GM21786 (cell line): ENCODE data around the gene SEC22A.

Experiments used
- ATAC-seq: cut with Tn5 transposase; IDR thresholded peaks from one replicate; pipeline ENCODE4 v1.9.1; 2021; ENCODE audit not compliant: unreplicated experiment

Gene SEC22A, protein sequence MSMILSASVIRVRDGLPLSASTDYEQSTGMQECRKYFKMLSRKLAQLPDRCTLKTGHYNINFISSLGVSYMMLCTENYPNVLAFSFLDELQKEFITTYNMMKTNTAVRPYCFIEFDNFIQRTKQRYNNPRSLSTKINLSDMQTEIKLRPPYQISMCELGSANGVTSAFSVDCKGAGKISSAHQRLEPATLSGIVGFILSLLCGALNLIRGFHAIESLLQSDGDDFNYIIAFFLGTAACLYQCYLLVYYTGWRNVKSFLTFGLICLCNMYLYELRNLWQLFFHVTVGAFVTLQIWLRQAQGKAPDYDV

DNA sequence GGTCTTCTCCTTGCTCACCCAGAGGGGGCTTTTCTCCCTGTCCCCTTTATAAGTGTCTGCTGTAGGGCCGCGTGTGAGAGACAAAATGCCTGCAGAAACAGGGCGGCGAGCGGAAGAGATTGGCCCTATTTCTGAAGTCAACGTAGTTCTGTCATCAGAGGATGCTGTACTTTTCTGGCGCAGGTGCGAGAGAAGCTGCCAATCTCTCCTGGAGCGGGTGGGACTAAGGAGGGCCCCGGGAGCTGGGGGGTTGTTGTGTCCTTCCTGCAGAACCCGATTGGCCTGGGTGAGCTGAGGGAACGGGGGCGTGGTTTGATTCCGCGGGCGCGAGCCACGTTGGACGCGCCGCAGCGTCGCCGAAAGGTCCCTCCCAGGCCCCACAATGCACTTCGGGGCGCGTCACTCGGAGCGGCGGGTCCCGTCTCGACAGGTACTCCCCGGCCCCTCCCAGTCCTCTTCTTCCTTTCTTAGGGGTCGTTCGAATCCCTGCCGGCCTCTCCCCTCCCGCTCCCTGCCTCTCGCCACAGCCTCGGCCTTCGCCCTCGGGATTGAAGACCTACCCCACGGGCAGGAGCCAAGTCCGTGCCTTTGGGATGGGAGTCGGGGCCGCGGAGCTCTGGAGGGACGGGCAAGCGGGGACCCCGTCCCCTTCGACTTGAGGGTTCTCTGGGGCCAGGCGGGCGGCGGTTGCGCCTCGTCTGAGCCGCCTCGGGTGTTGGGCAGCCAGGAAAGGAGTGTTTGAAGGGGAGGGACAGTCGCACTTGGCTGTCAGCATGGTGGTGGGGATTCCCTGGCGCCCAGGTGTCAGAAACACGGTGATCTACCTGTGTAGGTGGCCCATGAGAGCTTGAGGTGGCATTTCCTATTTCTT lies at the start of gene SEC22A:
TSS of gene SEC22A (plus strand) at position 387 of the 871 bp plus-strand sequence. CDS start 7,275 bp downstream, outside the sequence.
- ATAC-seq: peak; percentile 97

DNA sequence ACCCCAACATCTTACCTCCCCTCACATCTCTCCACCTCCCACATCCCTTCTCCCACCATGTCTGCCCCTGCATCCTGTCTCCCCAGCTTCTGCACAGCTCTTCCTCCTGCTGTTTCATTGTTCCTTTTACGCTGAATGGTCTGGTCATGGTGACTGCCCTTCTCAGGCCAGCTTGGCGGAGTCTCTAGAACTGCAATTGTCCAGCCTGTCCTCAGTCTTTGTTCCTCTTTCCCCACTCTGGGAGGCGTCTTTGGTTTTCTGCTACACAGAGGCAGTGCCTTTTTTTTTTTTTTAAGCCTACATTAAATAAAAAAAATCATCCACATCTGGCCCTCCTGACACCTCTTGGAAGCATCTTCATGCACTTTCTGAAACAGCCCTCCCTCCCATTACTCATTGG lies 49.1 kb upstream of the SEC22A start:
- peak; percentile 37 for ATAC-seq

DNA sequence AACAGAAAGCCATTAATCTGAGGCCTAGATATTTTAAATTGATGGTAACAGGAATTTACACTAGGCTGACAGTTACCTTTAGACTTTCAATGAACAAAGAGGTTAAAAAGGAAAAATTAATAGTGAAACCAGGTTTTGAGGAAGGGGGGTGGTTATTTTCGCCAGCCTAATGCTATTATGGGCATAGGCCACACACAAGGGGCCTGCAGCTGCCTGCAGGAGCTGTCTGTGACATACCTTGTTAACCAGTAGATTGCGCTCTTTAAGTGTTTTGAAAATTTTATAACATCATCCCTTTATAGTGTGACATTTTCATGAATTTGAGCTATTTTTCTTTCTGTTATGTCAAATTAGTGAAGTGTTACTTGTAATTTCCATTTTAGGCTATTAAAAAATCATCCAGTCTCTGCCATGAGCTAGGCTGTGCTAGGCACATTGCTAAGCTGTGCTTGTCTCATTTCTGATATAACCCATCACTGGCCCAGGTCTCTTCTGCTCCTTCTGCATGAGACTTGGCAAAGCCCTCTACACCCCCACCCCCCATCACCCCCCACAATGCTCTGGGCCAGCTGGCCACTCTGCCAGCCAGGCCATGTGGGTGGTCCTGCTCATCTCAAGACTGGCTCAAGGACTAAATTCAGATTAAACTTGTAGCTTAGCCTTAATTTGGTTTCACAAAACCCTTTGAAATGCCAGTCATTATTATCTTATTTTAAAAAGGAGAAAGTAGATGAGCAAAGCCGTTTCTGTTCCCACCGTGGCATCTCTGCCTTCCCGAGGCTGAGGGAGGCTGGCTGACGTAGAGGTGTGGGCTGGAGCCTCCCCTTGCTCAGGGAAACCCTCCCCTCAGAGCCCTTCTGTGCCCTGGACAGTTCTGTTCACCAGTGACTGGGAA lies 48.4 kb upstream of the SEC22A start:
- ATAC-seq: peak; percentile 64

DNA sequence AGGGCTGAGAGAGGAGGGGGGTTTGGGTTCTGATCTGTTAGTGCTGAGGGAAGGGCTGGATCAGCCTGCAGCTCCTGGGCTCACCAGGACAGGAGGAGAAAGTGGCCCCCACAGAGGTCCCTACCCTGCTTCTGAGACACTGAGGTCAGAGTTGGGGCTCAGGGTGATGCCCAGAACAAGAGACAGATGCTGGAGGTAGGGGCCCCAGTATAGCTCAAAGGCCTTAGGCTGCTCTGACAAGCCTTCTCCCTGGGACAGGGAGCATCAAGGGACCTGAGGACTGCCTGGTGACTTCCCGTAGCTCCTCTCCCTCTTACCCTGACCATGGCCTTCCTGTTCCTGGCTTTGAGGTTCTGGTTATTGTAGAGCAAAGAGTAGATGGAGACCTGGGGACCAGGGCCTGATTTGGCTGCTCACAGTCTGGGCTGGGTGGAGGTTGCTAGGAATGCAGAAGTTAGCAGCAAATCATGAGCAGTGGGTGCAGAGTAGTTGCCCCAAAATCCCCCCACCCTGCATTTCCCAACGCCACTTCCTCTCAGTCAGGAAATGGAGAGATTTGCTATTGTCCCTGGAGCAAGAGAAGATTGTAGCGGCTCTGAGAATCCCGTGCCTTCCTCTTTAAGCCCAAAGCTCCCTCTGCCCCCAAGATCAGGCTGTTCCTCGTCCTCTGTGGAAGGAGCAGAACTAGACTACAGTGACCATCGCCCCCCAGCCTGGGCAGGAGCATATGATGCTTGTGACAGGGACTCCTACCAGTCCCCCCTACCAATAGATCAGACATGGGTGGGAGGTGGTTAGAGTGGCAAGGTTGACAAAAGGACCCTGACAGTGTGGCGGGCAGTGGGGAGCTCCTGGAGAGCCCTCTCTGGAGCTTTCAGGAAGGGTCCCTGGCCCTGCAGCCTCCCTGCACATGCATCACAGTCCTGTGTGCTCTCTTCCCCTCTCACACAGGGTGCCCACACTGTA lies 47.4 kb upstream of the SEC22A start:
- no peak for ATAC-seq

DNA sequence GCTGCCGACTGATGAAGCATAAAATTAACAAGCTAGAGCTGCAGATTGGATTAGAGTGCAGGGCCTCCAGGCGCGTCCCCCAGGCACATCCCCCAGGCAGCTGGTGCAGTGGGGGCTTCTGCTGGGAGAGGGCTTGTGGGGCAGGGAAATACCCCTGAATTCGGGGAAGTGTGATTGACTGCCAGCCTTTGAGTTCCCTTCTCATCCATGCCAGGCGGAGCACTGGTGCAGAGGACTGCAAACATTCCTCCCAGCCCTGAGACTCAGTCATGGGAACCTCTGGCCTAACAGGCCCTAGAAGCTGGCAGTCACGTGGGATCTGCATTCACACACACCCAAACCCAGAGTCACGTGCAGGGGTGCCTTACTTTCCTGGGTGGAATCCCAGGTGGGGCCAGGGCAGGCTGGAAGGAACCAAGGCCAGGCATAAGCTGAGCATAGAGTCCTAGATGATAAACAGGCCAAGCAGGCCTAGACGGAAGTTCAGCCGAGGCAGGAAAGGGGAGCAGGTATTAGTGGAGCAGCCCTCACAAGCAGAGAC lies 46.2 kb upstream of the SEC22A start:
- no peak for ATAC-seq

DNA sequence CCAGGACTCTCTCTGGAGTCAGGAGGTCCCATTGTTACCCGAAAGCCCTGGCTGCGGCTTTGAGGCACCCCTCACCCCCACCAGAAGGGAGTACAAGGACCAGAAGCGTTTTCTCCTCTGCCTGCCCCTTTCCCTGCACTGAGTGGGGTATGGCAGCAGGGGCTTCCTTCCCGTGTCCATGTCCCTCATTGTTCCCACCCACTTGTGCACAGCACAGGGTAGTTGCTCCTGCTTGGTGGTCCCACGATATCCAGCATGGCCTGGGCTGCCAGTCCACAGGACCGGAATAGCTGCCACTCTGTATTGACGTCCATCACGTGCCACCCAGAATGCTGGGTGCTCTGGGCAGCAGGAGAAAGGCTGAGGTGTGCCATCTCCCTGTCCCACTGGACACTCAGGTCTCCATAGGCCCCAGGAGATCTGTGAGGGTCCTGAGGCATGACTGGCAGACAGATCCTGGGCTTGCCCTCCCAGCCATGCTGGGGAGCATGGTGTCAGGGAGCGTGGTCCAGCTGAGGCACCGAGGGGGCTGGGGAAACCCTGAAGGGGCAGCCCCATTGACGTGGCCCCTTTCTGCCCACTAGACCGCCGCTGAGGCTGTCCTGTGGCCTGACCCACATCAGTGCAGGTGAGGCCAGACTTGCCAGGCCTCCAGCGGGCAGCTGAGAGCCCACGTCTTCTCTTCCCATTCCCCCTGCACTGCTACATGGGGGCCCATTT lies 45.3 kb upstream of the SEC22A start:
- no peak for ATAC-seq

DNA sequence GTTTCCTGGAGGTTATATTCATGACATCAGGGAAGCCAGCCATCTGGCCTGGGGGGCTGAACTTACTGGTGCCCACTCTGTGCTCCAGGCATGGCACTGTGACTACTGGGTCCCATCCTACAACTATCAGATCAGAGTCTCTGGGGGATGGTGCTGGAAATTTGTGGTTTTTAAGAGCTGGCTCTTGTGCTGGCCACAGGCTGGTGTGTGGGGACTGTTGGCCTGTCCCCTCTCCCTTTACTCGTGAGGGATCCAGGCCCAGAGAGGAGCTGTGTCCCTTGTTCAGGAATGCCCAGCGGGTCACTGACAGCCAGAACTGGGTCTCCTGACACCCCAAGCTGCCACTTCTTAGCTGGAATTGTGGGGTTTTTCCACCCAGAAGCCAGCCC lies 44.5 kb upstream of the SEC22A start:
- no peak for ATAC-seq

DNA sequence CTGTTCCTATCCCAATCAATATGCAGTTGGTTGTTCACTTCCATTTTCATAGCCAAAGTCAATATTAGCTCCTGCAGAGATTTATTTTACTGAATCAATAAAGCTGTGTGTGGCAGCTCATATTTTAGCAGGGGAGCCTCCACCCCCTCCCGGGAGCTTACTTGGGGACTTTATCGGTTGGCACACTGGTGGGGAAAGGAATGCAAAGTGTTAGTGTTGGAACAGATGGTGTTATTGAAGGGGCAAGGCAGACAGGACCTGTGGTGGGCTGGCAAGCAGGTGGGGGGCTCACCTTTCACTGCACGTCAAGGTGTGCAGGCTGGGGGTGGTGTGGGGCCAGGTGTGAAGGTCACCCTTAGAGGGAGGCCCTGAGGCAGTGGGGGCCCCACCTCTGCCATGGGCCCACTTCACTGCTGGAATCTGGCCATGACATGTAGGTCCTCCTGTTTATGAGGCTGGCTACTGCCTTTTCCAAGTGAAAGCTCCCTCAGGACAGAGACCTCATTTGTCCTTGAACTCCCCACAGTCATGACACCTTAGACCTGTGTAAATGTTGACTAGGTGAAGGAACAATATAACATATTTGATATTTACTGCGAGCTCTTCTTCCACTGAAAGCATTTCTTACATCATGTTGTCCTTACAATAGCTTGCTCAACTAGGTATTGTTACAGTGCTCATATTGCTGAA lies 44.0 kb upstream of the SEC22A start:
- ATAC-seq: no peak

DNA sequence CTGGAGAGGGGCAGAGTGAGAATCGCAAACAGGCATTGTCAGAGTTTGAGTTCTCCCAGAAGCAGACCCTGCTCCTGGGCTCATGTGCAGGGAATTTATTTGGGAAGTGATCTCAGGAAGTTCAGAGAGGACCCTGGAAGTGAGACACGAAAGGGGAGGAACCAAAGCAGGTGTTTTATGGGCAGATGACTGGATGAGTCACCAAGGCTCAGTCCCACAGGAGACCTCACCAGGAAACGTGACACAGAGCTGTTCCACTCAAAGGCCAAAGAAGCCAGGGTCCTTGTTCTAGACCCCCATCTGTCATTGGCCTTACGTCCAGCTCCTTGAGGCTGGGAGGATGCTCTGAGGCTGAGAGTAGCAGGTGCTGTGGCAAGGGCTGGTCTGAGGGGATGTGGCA lies 43.4 kb upstream of the SEC22A start:
- ATAC-seq: no peak

DNA sequence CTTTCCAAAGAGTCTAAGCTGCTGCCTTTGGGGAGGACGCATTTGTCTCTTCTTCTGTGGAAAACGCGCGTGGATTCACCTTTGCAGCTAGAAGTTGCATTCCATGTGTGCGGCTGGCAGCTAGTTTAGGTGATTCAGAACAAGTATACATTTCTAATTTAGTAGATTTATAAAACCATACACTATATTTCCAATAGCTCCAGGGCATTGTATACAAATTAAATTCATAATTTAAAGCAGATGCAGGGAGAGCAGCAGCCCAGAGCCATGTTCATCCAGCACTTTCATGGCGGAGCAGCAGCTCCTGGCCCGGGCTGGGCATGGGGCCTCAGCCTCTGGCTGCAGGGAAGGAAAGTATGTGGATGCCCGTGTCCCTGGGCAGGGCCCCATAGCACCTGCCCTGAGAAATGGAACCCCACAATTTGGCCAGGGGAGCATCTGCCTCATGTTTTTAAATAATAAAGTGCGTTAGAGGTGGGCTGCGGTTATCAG lies 42.8 kb upstream of the SEC22A start:
- ATAC-seq: no peak

DNA sequence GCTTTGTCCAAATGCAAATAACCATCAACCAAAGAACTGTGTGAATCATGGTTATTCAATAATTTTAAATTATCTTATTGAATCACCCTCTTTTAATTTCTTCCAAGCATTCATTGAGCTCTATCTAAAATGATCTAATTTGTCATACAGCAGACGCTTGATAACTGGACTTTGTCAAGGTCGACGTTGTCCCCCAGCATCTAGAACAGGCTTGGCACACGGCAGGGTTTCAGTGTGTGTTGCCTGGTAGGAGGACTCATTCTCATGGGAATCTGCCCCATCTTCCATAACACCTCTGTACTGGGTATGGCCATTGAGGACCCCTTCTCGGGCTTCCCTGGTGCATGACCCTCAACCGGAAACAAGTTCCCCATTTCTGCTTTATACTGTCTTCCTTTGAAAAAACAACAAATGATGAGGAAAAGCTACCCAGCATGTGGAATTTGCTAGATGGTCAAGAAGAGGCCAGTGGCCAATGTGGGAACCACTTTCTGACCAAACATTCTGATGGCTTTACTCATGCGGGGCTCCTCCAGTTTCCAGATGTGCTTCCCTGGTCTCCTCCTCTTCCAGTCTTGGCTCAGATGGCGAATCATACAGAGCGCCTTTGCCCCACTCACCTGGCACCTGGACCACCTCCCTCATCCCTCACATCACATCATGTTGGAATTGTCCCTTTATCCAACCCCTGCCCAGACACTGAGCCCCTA lies 41.7 kb upstream of the SEC22A start:
- no peak for ATAC-seq

DNA sequence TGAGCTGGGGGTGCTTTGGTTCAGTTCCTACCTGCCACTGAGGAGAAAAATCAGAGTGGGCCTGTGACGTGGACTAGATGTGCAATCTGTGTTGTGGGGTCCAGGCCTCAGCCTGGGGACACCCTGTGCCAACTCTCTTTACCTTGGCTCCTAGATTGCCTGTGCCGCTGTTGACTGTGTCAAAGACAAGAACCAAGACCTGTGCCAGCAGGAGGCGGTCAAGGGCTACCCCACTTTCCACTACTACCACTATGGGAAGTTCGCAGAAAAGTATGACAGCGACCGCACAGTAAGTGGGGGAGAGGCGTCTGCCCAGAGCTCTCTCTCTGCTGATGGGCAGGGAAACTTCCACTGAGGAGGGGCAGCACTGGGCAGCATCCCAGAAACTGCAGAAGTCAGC lies 40.6 kb upstream of the SEC22A start:
- ATAC-seq: no peak

DNA sequence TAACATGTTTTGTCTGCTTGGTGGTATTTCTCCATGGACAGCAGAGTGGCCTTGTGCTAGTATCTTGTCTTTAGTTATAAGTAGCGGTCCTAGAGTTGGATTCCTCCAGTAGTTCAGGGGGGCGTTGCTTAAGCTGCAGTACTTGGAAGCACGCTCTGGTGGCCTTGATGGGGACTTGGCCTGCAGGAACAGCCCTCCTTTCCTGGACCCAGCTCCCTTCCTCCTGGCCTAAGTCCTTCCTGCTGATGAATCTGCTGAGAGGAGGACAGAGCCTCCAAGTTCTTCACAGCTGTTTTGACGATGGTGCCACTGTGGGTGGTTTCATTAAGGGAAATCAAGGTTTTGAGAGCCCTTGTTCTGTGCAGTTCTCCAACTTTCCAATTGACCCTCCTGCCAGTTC lies 38.6 kb upstream of the SEC22A start:
- no peak for ATAC-seq

DNA sequence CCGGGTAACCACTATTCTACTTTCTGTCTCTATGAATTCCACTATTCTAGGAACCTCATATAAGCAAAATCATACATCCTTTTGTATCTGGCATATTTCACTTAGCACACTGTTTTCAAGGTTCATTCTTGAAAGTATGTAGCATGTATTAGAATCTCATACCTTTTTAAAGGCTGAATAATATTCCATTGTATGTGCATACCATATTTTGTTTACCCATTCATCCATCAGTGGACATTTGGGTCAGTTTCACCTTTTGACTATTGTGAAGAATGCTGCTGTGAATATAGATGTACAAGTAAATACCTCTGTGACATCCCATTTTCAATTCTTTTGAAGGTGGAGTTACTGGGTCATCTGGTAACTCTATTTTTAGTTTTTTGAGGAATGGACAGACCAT lies 36.6 kb upstream of the SEC22A start:
- ATAC-seq: no peak

DNA sequence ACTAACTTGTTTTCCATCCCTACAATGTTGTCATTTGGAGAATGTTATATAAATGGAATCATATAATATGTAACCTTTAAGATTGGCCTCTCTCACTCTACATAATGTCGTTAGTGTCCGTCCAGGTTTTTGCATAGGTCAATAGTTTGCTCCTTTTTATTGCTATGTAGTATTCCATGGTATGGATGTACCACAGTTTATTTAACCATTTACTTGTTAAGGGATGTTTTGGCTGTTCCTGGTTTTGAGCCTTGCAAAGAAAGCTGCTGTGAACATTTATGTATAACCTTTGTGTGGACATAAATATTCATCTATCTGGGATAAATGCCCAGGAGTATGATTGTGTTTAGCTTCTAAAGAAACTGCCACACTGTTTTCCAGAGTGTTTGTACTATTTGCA lies 34.1 kb upstream of the SEC22A start:
- ATAC-seq: no peak

DNA sequence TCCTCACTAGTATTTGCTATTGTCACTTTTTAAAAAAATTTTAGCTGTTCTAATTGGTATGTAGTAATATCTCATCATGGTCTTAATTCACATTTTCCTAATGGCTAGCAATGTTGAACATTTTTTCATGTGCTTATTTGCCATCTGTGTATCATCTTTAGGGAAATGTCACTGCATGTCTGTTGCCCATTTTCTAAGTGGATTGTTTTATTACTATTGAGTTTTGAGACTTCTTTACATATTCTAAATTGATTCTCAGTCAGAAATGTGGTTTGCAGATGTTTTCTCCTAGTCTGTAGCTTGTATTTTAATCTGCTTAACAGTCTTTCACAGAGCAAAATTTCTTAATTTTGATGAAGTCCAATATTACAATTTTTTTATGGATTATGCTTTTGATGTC lies 33.6 kb upstream of the SEC22A start:
- no peak for ATAC-seq

DNA sequence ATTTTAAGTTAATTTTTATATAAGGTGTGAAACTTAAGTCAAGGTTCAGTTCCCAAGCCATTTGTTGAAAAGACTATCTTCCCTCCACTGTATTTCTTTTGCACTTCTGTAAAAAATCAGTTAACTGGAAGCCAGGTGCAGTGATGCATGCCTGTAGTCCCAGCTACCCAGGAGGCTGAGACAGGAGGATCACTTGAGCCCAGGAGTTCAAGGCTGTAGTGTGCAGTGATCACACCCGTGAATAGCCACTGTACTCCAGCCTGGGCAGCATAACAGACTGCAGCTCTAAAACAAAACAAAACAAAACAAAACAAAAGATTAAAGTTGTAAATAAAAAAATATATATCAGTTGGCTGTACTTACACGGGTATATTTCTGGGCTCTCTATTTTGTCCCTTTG lies 33.1 kb upstream of the SEC22A start:
- no peak for ATAC-seq

DNA sequence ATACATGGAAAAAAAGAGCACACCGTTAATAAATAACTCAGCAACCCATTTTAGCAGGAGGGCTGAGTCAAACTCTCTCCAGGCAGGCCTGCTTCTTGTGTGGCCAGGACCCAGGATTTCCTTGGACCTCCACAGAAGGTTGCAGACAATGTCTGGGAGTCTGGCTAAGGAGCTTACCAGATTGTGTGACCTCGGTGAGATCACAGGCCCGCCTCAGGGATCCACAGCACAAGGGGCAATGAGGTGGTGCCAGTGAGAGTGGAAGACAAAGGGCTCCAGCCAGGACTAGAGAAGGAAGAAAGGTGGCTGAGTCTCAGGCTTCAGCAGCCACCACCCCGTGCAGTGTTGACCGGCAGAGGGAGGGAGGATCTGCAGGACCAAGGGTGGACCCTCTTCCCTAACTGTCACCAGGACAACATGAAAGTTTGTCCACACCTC lies 32.2 kb upstream of the SEC22A start:
- ATAC-seq: no peak
